GM12878 (cell line): ENCODE results near the gene MFAP4.

ENCODE experiments used
- ATF3 ChIP-seq: IDR thresholded peaks from 2 replicates; pipeline ENCODE4 v1.6.1; 2011; ENCODE audit warnings: low read depth, mild to moderate bottlenecking, low read length, moderate library complexity, borderline replicate concordance; ENCODE audit errors: extremely low read depth
- POLR2A ChIP-seq: IDR thresholded peaks from 2 replicates; pipeline ENCODE4 v1.6.1; 2011; ENCODE audit warnings: low read depth, mild to moderate bottlenecking, low read length
- SMC3 ChIP-seq: IDR thresholded peaks from 2 replicates; pipeline ENCODE4 v1.6.1; 2011; ENCODE audit warnings: low read length, improper control_type of control experiment, borderline replicate concordance
- SPI1 ChIP-seq: IDR thresholded peaks from 2 replicates; pipeline ENCODE4 v1.6.1; 2011; ENCODE audit warnings: low read depth, mild to moderate bottlenecking, low read length, moderate library complexity, borderline replicate concordance; ENCODE audit not compliant: insufficient read depth

GRCh38 chr17:19365833-19366636 lies 21.0 kb downstream of the MFAP4 start:
- TF ChIP-seq SMC3 (no peak), POLR2A (no peak), SPI1 (no peak), ATF3 (no peak)
